ENCODE measurements around the gene CHCHD10. TPM values are rescaled to one million over a fixed set of nuclear protein-coding genes. Genes with fewer than 3 reads are reported as not detected.

The CHCHD10 gene
- total RNA-seq, 6 donors from 2014 or later: 9.1 to 130 (median 39.0) TPM

DNA sequence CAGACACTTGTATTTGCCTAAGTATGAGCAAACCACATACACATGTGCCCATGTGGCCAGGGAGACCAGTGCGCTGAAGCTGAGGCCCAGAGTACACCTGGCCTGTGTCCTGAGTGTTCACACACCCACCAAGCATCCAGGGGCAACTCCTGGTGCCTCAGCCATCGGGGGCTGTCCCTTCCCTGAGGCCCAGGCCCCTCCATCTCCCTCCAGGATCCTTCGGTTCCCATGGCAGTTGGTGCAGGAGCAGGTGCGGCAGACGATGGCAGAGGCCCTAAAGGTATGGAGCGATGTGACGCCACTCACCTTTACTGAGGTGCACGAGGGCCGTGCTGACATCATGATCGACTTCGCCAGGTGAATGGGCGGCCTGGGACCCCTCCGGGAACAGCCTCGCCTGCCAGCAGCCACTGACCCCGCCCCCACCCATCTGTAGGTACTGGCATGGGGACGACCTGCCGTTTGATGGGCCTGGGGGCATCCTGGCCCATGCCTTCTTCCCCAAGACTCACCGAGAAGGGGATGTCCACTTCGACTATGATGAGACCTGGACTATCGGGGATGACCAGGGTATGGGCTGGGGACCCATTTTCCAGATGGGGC is 12.5 kb upstream of the CHCHD10 start:
- Histone ChIP-seq H3K4me3 (no peak overlapping the region), H3K4me1 (no peaks in the 10 kb centered on the region), H3K36me3 (no peaks in the 10 kb centered on the region), H3K27ac (no peak overlapping the region), H3K27me3 (no peaks in the 10 kb centered on the region), H3K9me3 (no peaks in the 10 kb centered on the region)
- DNase-seq (no peak), ATAC-seq (ENCODE audit: low FRiP score in 2 of 2) (no peak)
- 88 to 98% methylated on average over 9 to 17 of the region's 20 CpGs for WGBS, 2 donors
- TF ChIP-seq POLR2AphosphoS5 (IDR thresholded peaks at IDR 0.05) (no peak), EP300 (IDR thresholded peaks at IDR 0.05) (no peak), POLR2A (IDR thresholded peaks at IDR 0.05) (no peak)
- TF ChIP-seq, protein P1, sequence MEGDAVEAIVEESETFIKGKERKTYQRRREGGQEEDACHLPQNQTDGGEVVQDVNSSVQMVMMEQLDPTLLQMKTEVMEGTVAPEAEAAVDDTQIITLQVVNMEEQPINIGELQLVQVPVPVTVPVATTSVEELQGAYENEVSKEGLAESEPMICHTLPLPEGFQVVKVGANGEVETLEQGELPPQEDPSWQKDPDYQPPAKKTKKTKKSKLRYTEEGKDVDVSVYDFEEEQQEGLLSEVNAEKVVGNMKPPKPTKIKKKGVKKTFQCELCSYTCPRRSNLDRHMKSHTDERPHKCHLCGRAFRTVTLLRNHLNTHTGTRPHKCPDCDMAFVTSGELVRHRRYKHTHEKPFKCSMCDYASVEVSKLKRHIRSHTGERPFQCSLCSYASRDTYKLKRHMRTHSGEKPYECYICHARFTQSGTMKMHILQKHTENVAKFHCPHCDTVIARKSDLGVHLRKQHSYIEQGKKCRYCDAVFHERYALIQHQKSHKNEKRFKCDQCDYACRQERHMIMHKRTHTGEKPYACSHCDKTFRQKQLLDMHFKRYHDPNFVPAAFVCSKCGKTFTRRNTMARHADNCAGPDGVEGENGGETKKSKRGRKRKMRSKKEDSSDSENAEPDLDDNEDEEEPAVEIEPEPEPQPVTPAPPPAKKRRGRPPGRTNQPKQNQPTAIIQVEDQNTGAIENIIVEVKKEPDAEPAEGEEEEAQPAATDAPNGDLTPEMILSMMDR (IDR thresholded peaks at IDR 0.05): no peak

DNA sequence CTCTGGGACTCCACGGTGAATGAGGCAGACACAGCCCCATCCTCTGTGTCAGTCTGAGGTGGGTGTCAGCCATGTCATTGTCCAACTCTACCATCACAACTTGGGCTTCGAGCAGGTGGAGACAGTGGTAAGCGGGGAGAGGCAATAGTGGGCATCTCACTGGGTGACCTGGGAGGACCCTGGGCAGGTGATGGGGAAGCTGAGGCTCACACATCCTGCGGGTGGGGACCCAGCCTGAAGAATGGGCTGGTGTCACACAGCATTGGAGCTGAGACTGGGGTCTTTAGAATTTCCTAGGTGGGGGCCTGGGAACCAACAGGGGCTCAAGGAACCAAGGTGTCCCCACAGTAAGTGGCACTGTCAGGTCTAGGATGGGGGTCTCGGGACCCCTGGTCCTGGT is 12.0 kb upstream of the CHCHD10 start:
- no peaks in the 10 kb centered on the region for H3K4me1 ChIP-seq
- no peak overlapping the region for H3K27ac ChIP-seq
- WGBS, 2 donors: 79 to 100% methylated on average over 2 to 5 of the region's 5 CpGs
- DNase-seq (no peak), ATAC-seq (ENCODE audit: low FRiP score in 2 of 2) (no peak)
- no peaks in the 10 kb centered on the region for H3K36me3 ChIP-seq
- H3K27me3 ChIP-seq: no peaks in the 10 kb centered on the region
- no peak overlapping the region for H3K4me3 ChIP-seq
- TF ChIP-seq, protein P1 (IDR thresholded peaks at IDR 0.05): no peak
- TF ChIP-seq POLR2AphosphoS5 (IDR thresholded peaks at IDR 0.05) (no peak), POLR2A (IDR thresholded peaks at IDR 0.05) (no peak), EP300 (IDR thresholded peaks at IDR 0.05) (no peak)
- no peaks in the 10 kb centered on the region for H3K9me3 ChIP-seq

DNA sequence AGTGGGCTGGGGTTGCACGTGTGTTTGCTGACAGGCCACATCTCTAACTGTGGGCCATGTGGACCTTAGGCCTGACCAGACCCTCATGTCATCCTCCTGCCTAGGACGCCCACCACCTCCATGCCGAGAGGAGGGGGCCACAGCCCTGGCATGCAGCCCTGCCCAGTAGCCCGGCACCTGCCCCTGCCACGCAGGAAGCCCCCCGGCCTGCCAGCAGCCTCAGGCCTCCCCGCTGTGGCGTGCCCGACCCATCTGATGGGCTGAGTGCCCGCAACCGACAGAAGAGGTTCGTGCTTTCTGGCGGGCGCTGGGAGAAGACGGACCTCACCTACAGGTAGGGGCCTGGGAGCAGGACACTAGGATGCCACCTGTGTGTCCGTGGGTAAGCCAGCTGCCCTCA is 11.3 kb upstream of the CHCHD10 start:
- H3K27ac ChIP-seq: no peak overlapping the region
- H3K36me3 ChIP-seq: no peaks in the 10 kb centered on the region
- no peaks in the 10 kb centered on the region for H3K27me3 ChIP-seq
- no peak for DNase-seq
- peaks cover 0 to 6% (median 1%) of the 10 kb centered on the region in 4 donors for H3K4me1 ChIP-seq
- no peak for TF ChIP-seq POLR2A (IDR thresholded peaks at IDR 0.05)
- TF ChIP-seq EP300 (IDR thresholded peaks at IDR 0.05): no peak
- TF ChIP-seq, protein P1 (IDR thresholded peaks at IDR 0.05): no peak
- no peak for TF ChIP-seq POLR2AphosphoS5 (IDR thresholded peaks at IDR 0.05)
- H3K9me3 ChIP-seq: no peaks in the 10 kb centered on the region
- ATAC-seq (ENCODE audit: low FRiP score in 2 of 2): no peak
- WGBS, 2 donors: 88% methylated on average over 12 of the region's 16 CpGs; no CpG with 5 or more reads in 1 of the 2 donors
- H3K4me3 ChIP-seq: no peak overlapping the region

DNA sequence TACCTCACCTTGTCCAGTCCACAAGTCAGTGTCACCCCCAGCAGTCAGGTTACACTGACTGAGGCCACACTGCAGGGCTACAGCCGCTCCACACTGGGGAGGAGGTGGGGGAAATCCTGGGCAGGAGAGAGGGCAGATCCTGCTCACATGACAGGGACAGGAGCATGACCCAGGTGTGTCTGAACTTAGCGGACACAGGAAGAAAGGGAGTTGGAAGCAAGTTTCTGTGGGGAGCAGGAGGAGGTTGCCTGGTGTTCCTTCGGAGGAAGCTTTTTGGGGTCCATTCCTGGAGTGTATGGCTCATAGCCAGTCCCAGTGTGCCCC is 10.8 kb upstream of the CHCHD10 start:
- Histone ChIP-seq H3K36me3 (no peaks in the 10 kb centered on the region), H3K27me3 (no peaks in the 10 kb centered on the region), H3K4me1 (peaks cover under 1 to 11% (median 5%) of the 10 kb centered on the region in 4 donors), H3K9me3 (no peaks in the 10 kb centered on the region), H3K4me3 (no peak overlapping the region), H3K27ac (no peak overlapping the region)
- DNase-seq: no peak
- 84 to 85% methylated on average over 2 to 3 of the region's 3 CpGs for WGBS, 2 donors
- ATAC-seq (ENCODE audit: low FRiP score in 2 of 2): no peak
- TF ChIP-seq, protein P1 (IDR thresholded peaks at IDR 0.05): no peak
- TF ChIP-seq EP300 (IDR thresholded peaks at IDR 0.05) (no peak), POLR2A (IDR thresholded peaks at IDR 0.05) (no peak), POLR2AphosphoS5 (IDR thresholded peaks at IDR 0.05) (no peak)

Data from upper lobe of left lung (tissue), 6 donors.